HepG2 (cell line): Measurements from ENCODE around the gene MIA3. TPM values are rescaled to one million over a fixed set of nuclear protein-coding genes. Genes with fewer than 3 reads are reported as not detected.
A peak's percentile ranks its signal among the peaks of the same experiment; 100 is the strongest.

Experiments used
- ARHGAP35 ChIP-seq: sonication (generic); formaldehyde crosslinking; IDR thresholded peaks from 2 replicates; pipeline ENCODE4 v1.9.0; 2022; ENCODE audit warnings: mild to moderate bottlenecking, inconsistent platforms, moderate library complexity, missing genetic modification reagents, borderline replicate concordance
- ASH2L ChIP-seq: fragments of 300-600, 200-600 bp; sonication (generic); IDR thresholded peaks from 2 replicates; pipeline ENCODE4 v1.7.0; 2017; ENCODE audit warnings: low read depth, mild to moderate bottlenecking, moderate library complexity, mixed read lengths, low read length; ENCODE audit not compliant: insufficient read length
- CEBPG ChIP-seq: IDR thresholded peaks from 2 replicates; pipeline ENCODE4 v1.6.1; 2016
- HDAC1 ChIP-seq: sonication (generic); formaldehyde crosslinking; IDR thresholded peaks from 2 replicates; pipeline ENCODE4 v1.5.1; 2020; ENCODE audit warnings: mild to moderate bottlenecking, missing genetic modification reagents
- HOXA7 ChIP-seq: sonication (generic); formaldehyde crosslinking; IDR thresholded peaks from 2 replicates; pipeline ENCODE4 v1.8.1; 2022; ENCODE audit warnings: mild to moderate bottlenecking, missing genetic modification reagents, moderate library complexity
- MLLT10 ChIP-seq: sonication (generic); formaldehyde crosslinking; IDR thresholded peaks from 2 replicates; pipeline ENCODE4 v1.4.0; 2020; ENCODE audit warnings: missing genetic modification reagents
- REL ChIP-seq: sonication (generic); formaldehyde crosslinking; conservative IDR thresholded peaks from 2 replicates; pipeline ENCODE4 v1.8.0; 2022; ENCODE audit warnings: mild to moderate bottlenecking, missing genetic modification reagents, moderate library complexity
- SOX13 ChIP-seq, 3 experiments: fragments of 450-650 bp in 1 of 3; sonication (generic) in 1 of 3; formaldehyde crosslinking in 1 of 3; IDR thresholded peaks in 2 of 3; conservative IDR thresholded peaks in 1 of 3; 2 replicates each; pipeline versions ENCODE4 v1.5.0 to v1.6.1; 2016 to 2020; ENCODE audit warnings: antibody characterized with exemption in 1 of 3, mild to moderate bottlenecking in 1 of 3, missing compliant biosample characterization in 1 of 3, missing genetic modification reagents in 1 of 3, moderate library complexity in 1 of 3
- SPEN ChIP-seq: sonication (generic); formaldehyde crosslinking; IDR thresholded peaks from 2 replicates; pipeline ENCODE4 v1.5.1; 2020; ENCODE audit warnings: low read depth, mild to moderate bottlenecking, missing genetic modification reagents
- TBX2 ChIP-seq: sonication (generic); formaldehyde crosslinking; IDR thresholded peaks from 2 replicates; pipeline ENCODE4 v1.5.0; 2020; ENCODE audit warnings: missing genetic modification reagents, mild to moderate bottlenecking, borderline replicate concordance
- TOPORS ChIP-seq: sonication (generic); formaldehyde crosslinking; IDR thresholded peaks from 2 replicates; pipeline ENCODE4 v1.8.0; 2023; ENCODE audit warnings: mild to moderate bottlenecking, missing genetic modification reagents
- ZIK1 ChIP-seq: sonication (generic); formaldehyde crosslinking; IDR thresholded peaks from 2 replicates; pipeline ENCODE4 v1.5.0; 2020; ENCODE audit warnings: mild to moderate bottlenecking, low read depth, missing genetic modification reagents, borderline replicate concordance
- ZKSCAN1 ChIP-seq: fragments of 150-350 bp; IDR thresholded peaks from 2 replicates; pipeline ENCODE4 v1.6.1; 2014; ENCODE audit warnings: low read length
- ZNF619 ChIP-seq: sonication (generic); formaldehyde crosslinking; IDR thresholded peaks from 2 replicates; pipeline ENCODE4 v1.4.0; 2020; ENCODE audit warnings: mild to moderate bottlenecking, missing genetic modification reagents
- polyA plus RNA-seq, 8 experiments: library from polyadenylated mRNA; depleted of rRNA in 3 of 8; stranded (reverse) in 7 of 8; unstranded in 1 of 8; fragments of >200 nt; fragmentation: Illumina TruSeq in 4 of 8; extraction: Trizol in 4 of 8; gene quantifications; 2 replicates each; pipeline versions ENCODE4 v1.2.1 to v1.2.3, GENCODE V29; 2011 to 2016; ENCODE audit warnings: low read depth in 4 of 8, missing spikeins in 1 of 8, mixed read lengths in 1 of 8; ENCODE audit not compliant: insufficient read depth in 1 of 8
- total RNA-seq, 5 experiments: library from RNA; depleted of rRNA; stranded (reverse); fragments of >200 nt; fragmentation: Illumina TruSeq; extraction: Trizol; gene quantifications; 2 replicates each; pipeline ENCODE4 v1.2.3, GENCODE V29; 2016; ENCODE audit warnings: low read depth in 1 of 5

MIA3 gene
- total and polyA plus RNA-seq, 2 of the 13 experiments (the other 11 are each of a cell fraction or from before 2014, with no cell fraction given) = 45.6 to 48.7 TPM

- TF ChIP-seq SPEN (peak; percentile 41; the same call in 1 of the 2 replicates), HOXA7 (CRISPR knock-in tag) (no peak), ARHGAP35 (CRISPR knock-in tag) (no peak), SOX13 (IDR thresholded peaks at IDR 0.05) (no peak), SOX13 (CRISPR knock-in tag; conservative IDR thresholded peaks at IDR 0.05 in 1 of 2, IDR thresholded peaks at IDR 0.05 in 1 of 2) (0 out of 4 replicates have a peak, but pooled peaks of 1 of the 2 experiments have one; percentile 23), ZNF619 (CRISPR knock-in tag) (no peak), HDAC1 (CRISPR knock-in tag) (peak; percentile 83), TBX2 (CRISPR knock-in tag) (no peak), ZKSCAN1 (no peak), CEBPG (CRISPR knock-in tag) (peak; percentile 4; the same call in 1 of the 2 replicates), ASH2L (peak; percentile 94), MLLT10 (CRISPR knock-in tag) (no peak), REL (no peak), TOPORS (no peak), ZIK1 (CRISPR knock-in tag) (no peak)
Observed at GRCh38 chr1:222589462-222590302, 28.2 kb upstream of the MIA3 start, which contains the start of gene TAF1A (continued).
